ENCODE data around the gene SPDEF. TPM values are rescaled to one million over a fixed set of nuclear protein-coding genes. Genes with fewer than 3 reads are reported as not detected.

Gene SPDEF
- total RNA-seq, 4 donors from 2014 or later: 9.0 to 57.3 (median 31.5) TPM

GRCh38 chr6:34512738-34513115 lies 43.4 kb downstream of the SPDEF start:
- no peak for DNase-seq
- Histone ChIP-seq H3K9me3 (peaks cover 3 to 8% of the 10 kb centered on the region in 2 donors), H3K4me3 (no peak overlapping the region), H3K27me3 (peaks cover 18% of the 10 kb centered on the region), H3K4me1 (no peaks in the 10 kb centered on the region), H3K36me3 (no peaks in the 10 kb centered on the region), H3K27ac (no peak overlapping the region)
- 92% methylated on average over 5 of the region's 5 CpGs; no CpG with 5 or more reads in 1 of the 2 donors for WGBS, 2 donors (ENCODE audit: low coverage in 1 of 2)
- intact Hi-C loops (cut with DNase I; ENCODE audit: low total_unique reads): no loop called here
- in situ Hi-C loops (cut with MboI; ENCODE audit: low pct_ligation_motif_present in 1 of 4, low pct_unique_long_range_greater_than_20kb in 1 of 4, low sequenced_read_pairs in 3 of 4): no loop called here
- TF ChIP-seq POLR2A (IDR thresholded peaks at IDR 0.05) (no peak), POLR2AphosphoS5 (IDR thresholded peaks at IDR 0.05) (no peak), EP300 (IDR thresholded peaks at IDR 0.05; ENCODE audit: low read depth) (no peak), CTCF (IDR thresholded peaks at IDR 0.05) (no peak)

GRCh38 chr6:34511915-34512737 lies 44.0 kb downstream of the SPDEF start:
- H3K4me3 ChIP-seq: no peak overlapping the region
- WGBS, 2 donors (ENCODE audit: low coverage in 1 of 2): 63% methylated on average over 12 of the region's 12 CpGs; no CpG with 5 or more reads in 1 of the 2 donors
- in situ Hi-C loops (cut with MboI; ENCODE audit: low pct_ligation_motif_present in 1 of 4, low pct_unique_long_range_greater_than_20kb in 1 of 4, low sequenced_read_pairs in 3 of 4) (no loop called here), intact Hi-C loops (cut with DNase I; ENCODE audit: low total_unique reads) (no loop called here)
- peaks cover 18% of the 10 kb centered on the region for H3K27me3 ChIP-seq
- H3K9me3 ChIP-seq: peaks cover 3 to 8% of the 10 kb centered on the region in 2 donors
- no peaks in the 10 kb centered on the region for H3K4me1 ChIP-seq
- no peak for DNase-seq
- no peaks in the 10 kb centered on the region for H3K36me3 ChIP-seq
- no peak overlapping the region for H3K27ac ChIP-seq
- TF ChIP-seq EP300 (IDR thresholded peaks at IDR 0.05; ENCODE audit: low read depth): no peak
- TF ChIP-seq POLR2A (IDR thresholded peaks at IDR 0.05): no peak
- TF ChIP-seq CTCF (IDR thresholded peaks at IDR 0.05): no peak
- TF ChIP-seq POLR2AphosphoS5 (IDR thresholded peaks at IDR 0.05): no peak

- intact Hi-C loops (cut with DNase I; ENCODE audit: low total_unique reads) (no loop called here), in situ Hi-C loops (cut with MboI; ENCODE audit: low pct_ligation_motif_present in 1 of 4, low pct_unique_long_range_greater_than_20kb in 1 of 4, low sequenced_read_pairs in 3 of 4) (no loop called here)
- TF ChIP-seq POLR2A (IDR thresholded peaks at IDR 0.05) (no peak), CTCF (IDR thresholded peaks at IDR 0.05) (no peak), POLR2AphosphoS5 (IDR thresholded peaks at IDR 0.05) (no peak), EP300 (IDR thresholded peaks at IDR 0.05; ENCODE audit: low read depth) (no peak)
- WGBS, 2 donors (ENCODE audit: low coverage in 1 of 2): 73% methylated on average over 6 of the region's 6 CpGs; no CpG with 5 or more reads in 1 of the 2 donors
- no peak overlapping the region for H3K4me3 ChIP-seq
- H3K27ac ChIP-seq: no peak overlapping the region
- no peaks in the 10 kb centered on the region for H3K4me1 ChIP-seq
- H3K36me3 ChIP-seq: no peaks in the 10 kb centered on the region
- DNase-seq: no peak
- peaks cover 3 to 8% of the 10 kb centered on the region in 2 donors for H3K9me3 ChIP-seq
- H3K27me3 ChIP-seq: peaks cover 18% of the 10 kb centered on the region
Measured at GRCh38 chr6:34511214-34511914, 44.8 kb downstream of the SPDEF start.

GRCh38 chr6:34510299-34510698 lies 45.8 kb downstream of the SPDEF start:
- 82 to 85% methylated on average over 3 to 4 of the region's 4 CpGs for WGBS, 2 donors (ENCODE audit: low coverage in 1 of 2)
- no peak for DNase-seq
- no peaks in the 10 kb centered on the region for H3K4me1 ChIP-seq
- TF ChIP-seq POLR2A (IDR thresholded peaks at IDR 0.05) (no peak), POLR2AphosphoS5 (IDR thresholded peaks at IDR 0.05) (no peak)
- intact Hi-C loops (cut with DNase I; ENCODE audit: low total_unique reads) (no loop called here), in situ Hi-C loops (cut with MboI; ENCODE audit: low pct_ligation_motif_present in 1 of 4, low pct_unique_long_range_greater_than_20kb in 1 of 4, low sequenced_read_pairs in 3 of 4) (no loop called here)
- no peaks in the 10 kb centered on the region for H3K36me3 ChIP-seq
- H3K4me3 ChIP-seq: no peak overlapping the region
- peaks cover 3 to 8% of the 10 kb centered on the region in 2 donors for H3K9me3 ChIP-seq
- no peak overlapping the region for H3K27ac ChIP-seq
- H3K27me3 ChIP-seq: peaks cover 10% of the 10 kb centered on the region
